HFFc6 (cell line): Measurements from ENCODE around the gene GREM1. TPM values are rescaled to one million over a fixed set of nuclear protein-coding genes. Genes with fewer than 3 reads are reported as not detected.

Source experiments
- DNase-seq: peaks from one replicate; pipeline ENCODE4 v3.0.0-alpha.2; 2018
- H3K27ac Mint-ChIP-seq: 2 replicates; pipeline ENCODE4 v1.8.0; 2020; ENCODE audit warnings: mild to moderate bottlenecking, mixed read lengths
- H3K27me3 Mint-ChIP-seq: 2 replicates; pipeline ENCODE4 v1.8.0; 2021; ENCODE audit warnings: mild to moderate bottlenecking, moderate library complexity, mixed read lengths; ENCODE audit not compliant: insufficient read depth
- H3K36me3 Mint-ChIP-seq: 2 replicates; pipeline ENCODE4 v1.8.0; 2021; ENCODE audit warnings: low read depth, mixed read lengths
- H3K4me1 Mint-ChIP-seq: 2 replicates; pipeline ENCODE4 v1.8.0; 2020; ENCODE audit warnings: low read depth, mixed read lengths
- H3K4me3 Mint-ChIP-seq: 2 replicates; pipeline ENCODE4 v1.8.0; 2020; ENCODE audit warnings: mild to moderate bottlenecking, moderate library complexity, mixed read lengths
- H3K9me3 Mint-ChIP-seq: 2 replicates; pipeline ENCODE4 v1.8.0; 2020; ENCODE audit warnings: mild to moderate bottlenecking, mixed read lengths
- CTCF ChIP-seq: fragments of 200-600 bp; sonication (generic); IDR thresholded peaks from 2 replicates; pipeline ENCODE4 v1.5.0; 2021; ENCODE audit warnings: antibody characterized with exemption, mild to moderate bottlenecking
- total RNA-seq, 6 experiments: library from RNA; stranded (reverse); fragmentation: NEBNext Ultra II Directional; extraction: Animal tissue kit (Norgen Biotek cat#: 25700); gene quantifications; 2 replicates in 1 of 6; 3 replicates in 5 of 6; pipeline ENCODE4 v1.2.3, GENCODE V29; 2021

Gene GREM1
- total RNA-seq, 6 experiments from 2014 or later = 2,146 to 4,099 (median 3,549) TPM

DNA sequence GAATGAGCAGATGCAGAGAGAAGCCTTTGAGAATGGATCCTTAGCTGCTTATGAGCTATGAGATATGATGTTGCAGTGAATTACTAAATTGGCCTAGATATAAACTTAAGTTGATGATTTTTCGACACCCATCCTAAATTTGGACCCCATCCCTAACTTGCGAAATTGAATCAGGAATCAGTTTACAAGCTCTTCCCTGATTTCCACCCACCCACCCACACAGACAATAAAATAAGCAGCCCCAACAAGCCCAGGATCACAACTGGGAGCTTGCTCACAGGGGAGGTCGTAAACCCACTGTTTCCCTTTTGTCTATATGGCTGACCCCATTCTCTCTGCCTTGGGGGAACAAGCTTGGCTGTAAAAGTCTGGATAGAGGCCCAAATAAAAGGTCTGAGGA lies 57.3 kb downstream of the GREM1 start:
- Mint-ChIP-seq H3K4me3 (no peak overlapping the region; the same call in 1 of the 2 replicates), H3K9me3 (peaks cover 17% of the 10 kb centered on the region), H3K27ac (peak overlapping the region; percentile 98), H3K27me3 (peaks cover 5% of the 10 kb centered on the region), H3K36me3 (peaks cover 85% of the 10 kb centered on the region), H3K4me1 (peaks cover 84% of the 10 kb centered on the region)
- DNase-seq = no peak
- TF ChIP-seq CTCF = no peak

DNA sequence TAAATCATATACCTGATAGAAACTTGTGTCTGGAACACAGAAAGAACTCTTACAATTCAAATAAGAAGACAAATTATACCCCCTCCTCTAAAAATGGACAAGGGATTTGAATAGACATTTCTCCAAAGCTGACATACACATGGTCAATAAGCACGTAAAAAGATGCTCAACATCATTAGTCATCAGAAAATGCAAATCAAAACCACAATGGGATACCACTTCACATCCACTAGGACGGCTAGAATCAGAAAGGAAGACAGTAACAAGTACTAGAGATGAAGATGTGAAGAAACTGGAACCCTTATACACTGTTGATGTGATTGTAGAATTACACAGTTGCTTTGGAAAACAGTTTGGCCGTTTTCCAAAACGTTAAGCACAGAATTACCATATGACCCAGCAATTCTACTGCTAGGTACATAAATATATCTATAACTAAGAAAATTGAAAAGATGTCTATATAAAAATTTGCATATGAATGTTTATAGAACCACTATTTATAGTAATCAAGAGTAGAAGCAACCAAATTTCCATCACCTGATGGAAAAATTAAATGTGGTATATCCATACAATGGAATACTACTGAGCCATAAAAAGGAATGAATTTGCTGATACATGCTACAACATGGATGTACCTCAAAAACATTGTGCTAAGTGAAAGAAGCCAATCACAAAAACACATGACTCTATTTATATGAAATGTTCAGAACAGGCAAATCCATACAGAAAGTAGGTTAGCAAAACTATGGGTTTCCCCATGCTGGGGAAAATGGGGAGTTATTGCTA lies 60.8 kb downstream of the GREM1 start:
- DNase-seq = peak; percentile 44
- peaks cover 17% of the 10 kb centered on the region for H3K9me3 Mint-ChIP-seq
- H3K36me3 Mint-ChIP-seq = peaks cover 55% of the 10 kb centered on the region
- H3K4me1 Mint-ChIP-seq = peaks cover 68% of the 10 kb centered on the region
- no peak overlapping the region for H3K4me3 Mint-ChIP-seq
- no peak for TF ChIP-seq CTCF
- H3K27me3 Mint-ChIP-seq = peaks cover 3% of the 10 kb centered on the region
- H3K27ac Mint-ChIP-seq = 0 out of 2 replicates have a peak overlapping the region, but pooled peaks have one; percentile 16

DNA sequence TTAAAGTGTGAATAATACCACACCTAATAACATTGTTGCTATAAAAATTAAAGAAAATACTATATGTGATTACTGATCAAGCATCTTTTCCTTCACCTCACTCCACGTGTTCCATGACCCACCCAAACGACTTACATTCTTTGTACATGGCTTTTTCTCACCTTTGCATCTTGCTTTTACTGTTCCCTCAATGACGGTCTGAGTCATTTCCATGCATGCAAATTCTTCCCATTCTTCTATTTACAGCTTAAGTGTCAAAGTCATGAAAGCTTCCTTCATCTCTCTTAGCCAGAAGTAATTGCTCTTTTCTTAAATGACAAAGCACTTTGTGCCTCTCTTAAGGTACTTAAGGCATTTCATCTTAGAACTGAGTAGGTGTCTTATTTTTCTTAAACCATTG lies 64.0 kb downstream of the GREM1 start:
- Mint-ChIP-seq H3K9me3 (peaks cover 13% of the 10 kb centered on the region), H3K27me3 (no peaks in the 10 kb centered on the region), H3K4me1 (peaks cover 65% of the 10 kb centered on the region), H3K36me3 (peaks cover 41% of the 10 kb centered on the region), H3K27ac (no peak overlapping the region; the same call in 1 of the 2 replicates), H3K4me3 (no peak overlapping the region)
- no peak for TF ChIP-seq CTCF
- DNase-seq = no peak

GRCh38 chr15:32784581-32784980 lies 66.8 kb downstream of the GREM1 start:
- no peak overlapping the region for H3K4me3 Mint-ChIP-seq
- no peaks in the 10 kb centered on the region for H3K27me3 Mint-ChIP-seq
- H3K27ac Mint-ChIP-seq = peak overlapping the region; percentile 62
- no peaks in the 10 kb centered on the region; the same call in 1 of the 2 replicates for H3K9me3 Mint-ChIP-seq
- H3K4me1 Mint-ChIP-seq = peaks cover 75% of the 10 kb centered on the region
- H3K36me3 Mint-ChIP-seq = peaks cover 41% of the 10 kb centered on the region
- no peak for TF ChIP-seq CTCF
- DNase-seq = no peak

GRCh38 chr15:32786906-32787305 lies 69.1 kb downstream of the GREM1 start:
- Mint-ChIP-seq H3K9me3 (no peaks in the 10 kb centered on the region), H3K27me3 (no peaks in the 10 kb centered on the region; the same call in 1 of the 2 replicates), H3K27ac (peak overlapping the region; percentile 59; the same call in 1 of the 2 replicates), H3K4me1 (peaks cover 78% of the 10 kb centered on the region), H3K4me3 (no peak overlapping the region), H3K36me3 (peaks cover 41% of the 10 kb centered on the region)
- TF ChIP-seq CTCF = no peak
- no peak for DNase-seq
